ENCODE measurements around the gene ACADVL.

GRCh38 chr17:7259555-7259889 is 39.8 kb downstream of the ACADVL start:
- TF ChIP-seq EZH2 (IDR thresholded peaks at IDR 0.05; ENCODE audit: insufficient read depth, poor library complexity, severe bottlenecking) (no peak), EZH2phosphoT487 (IDR thresholded peaks at IDR 0.05; ENCODE audit: insufficient read depth, low read depth) (no peak)
